AG08396 (cell line): ENCODE results near the gene TMEM11.
"Not testable (repeated sequence)": the region's sequence is repeated elsewhere in the genome, so short reads cannot be mapped to it uniquely, and the experiment has no call there.

ENCODE experiments used
- DNase-seq: peaks from one replicate; pipeline ENCODE4 v3.0.0; 2012; ENCODE audit warnings: low spot score, mixed read lengths

Gene TMEM11

GRCh38 chr17:21242026-21242697 is 28.2 kb upstream of the TMEM11 start:
- DNase-seq = no peak

GRCh38 chr17:21241564-21241963 is 27.6 kb upstream of the TMEM11 start:
- no peak for DNase-seq

DNA sequence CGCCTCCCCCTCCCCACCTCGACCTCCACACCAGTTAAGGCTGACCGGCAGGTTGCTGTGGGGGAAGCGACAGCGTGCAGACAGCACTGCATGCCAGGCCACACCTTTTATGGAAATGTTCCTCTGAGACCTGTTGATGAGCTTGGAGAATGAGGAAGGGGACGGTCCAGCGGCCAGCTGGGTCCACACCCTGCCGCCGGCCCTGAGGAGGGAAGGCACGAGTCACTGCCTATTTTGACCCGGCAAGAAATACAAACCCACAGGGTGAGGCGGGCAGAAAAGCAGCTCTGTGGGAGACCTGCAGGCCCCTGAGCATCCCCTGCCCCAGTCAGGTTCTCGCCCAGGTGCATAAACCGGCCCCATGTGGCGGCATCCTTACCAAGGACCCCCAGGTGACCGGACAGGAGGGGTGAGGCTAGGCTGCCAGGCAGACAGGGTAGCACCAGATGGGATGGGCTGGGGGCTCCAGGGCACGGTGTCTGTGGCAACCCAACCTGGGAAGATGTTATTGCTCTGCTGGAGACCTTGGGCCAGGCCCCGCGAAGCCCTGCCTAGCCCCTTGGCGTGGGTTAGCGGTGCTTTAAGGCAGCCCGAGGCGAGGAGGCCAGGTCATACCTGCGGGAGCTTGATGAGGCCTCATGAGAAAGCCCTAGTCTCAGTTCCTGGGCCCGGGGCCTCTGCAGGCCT is 26.6 kb upstream of the TMEM11 start:
- DNase-seq = no peak

DNA sequence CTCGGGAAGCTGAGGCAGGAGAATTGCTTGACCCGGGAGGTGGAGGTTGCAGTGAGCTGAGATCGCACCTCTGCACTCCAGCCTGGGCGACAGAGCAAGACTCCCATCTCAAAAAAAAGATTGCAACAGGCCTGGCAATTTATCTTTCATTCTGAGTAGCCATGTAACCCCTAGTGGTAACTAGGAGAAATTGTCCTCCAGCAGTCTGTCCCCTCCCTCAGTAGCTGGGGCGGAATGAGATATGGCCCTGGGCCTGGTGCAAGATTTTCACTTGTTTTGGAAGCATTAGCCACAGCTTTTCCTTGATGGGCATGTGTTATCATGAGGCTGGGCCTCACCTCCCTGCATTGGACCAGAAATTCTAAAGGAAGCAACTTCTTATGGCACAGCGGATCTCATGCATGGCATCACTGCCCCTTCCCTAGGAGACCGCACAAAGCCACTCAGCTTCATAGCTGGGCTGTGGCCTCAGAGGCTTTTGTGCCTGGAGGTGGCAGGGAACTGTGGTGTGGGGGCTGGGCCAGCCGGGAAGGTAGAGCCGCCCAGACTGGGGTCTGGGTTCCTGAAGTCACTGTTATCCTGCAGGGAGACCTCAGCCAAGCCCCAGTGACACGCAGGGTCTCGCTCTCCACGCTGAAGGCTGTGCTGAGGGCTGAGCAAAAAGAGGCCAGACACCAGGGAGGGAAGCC is 25.9 kb upstream of the TMEM11 start:
- peak; percentile 67 for DNase-seq

DNA sequence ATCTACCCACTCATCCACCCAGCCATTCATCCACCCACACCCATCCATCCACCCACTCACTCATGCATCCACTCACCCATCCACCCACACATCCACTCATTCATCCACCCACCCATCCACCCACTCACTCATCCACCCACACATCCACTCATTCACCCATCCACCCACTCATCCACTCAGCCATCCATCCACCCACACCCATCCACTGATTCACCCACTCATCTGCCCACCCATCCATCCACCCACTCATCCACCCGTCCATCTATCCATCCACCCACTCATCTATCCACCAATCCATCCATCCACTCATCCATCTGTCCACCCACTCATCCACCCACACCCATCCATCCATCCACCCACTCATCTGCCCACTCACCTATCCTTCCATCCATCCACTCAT is 22.0 kb upstream of the TMEM11 start:
- DNase-seq = no peak

DNA sequence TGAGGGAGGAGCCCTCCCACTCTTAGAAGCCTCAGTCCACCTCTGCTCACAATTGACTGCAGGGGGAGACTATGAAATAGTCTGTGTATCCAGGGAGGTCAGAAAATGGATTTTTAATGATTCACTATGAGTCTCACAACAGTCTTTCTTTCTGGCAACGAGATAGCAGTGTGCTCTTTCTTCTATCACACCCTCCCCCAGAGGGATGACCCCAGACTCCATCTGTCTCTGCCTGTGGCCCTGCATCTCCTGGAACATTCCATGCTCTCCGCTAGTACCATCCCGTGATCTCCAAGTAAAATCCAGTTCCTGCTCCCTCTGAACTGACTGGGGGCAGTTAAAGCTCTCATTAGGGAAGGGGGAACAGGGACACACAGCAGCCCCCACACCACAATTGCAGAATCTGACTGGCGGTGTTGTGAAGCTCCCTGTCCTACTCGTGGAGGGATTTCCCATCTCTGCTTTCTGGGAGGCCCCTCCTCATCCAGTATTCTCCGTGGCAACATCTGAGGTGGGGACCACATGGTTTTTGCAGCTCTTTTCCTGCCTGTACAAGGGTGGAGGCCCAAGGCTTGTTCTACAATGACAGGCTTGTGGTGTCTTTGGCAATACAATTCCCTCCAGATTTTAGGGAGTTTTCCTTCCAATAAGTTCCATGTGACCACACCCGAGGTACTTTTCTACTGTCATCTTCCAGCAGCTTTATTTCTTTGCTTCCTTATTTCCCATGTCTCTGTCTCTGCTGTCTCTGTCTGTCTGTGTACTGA is 19.8 kb upstream of the TMEM11 start:
- no peak for DNase-seq

- DNase-seq = no peak
These were observed 18.2 kb upstream of the TMEM11 start for GRCh38 chr17:21232033-21232749.

- no peak for DNase-seq
These were observed 17.6 kb upstream of the TMEM11 start for GRCh38 chr17:21231533-21231932.

DNA sequence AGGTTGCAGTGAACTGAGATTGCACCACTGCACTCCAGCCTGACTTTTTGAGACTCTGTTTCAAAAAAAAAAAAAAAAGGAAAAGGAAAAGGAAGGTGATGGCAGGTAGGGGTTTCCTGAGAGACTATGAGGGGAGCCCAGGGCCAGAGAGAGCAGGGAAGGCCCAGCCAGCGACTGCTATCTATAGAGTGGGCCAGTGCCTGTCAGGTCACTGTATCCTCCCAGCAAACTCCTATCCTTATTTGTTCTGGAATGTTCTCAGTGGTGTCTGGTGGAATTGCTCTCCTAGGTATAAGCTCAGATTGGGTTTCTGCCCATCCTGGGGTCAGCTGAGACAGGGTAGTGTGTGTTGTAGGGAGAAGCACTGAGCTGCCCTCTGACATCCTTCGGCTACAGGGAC is 14.9 kb upstream of the TMEM11 start:
- no peak for DNase-seq

DNA sequence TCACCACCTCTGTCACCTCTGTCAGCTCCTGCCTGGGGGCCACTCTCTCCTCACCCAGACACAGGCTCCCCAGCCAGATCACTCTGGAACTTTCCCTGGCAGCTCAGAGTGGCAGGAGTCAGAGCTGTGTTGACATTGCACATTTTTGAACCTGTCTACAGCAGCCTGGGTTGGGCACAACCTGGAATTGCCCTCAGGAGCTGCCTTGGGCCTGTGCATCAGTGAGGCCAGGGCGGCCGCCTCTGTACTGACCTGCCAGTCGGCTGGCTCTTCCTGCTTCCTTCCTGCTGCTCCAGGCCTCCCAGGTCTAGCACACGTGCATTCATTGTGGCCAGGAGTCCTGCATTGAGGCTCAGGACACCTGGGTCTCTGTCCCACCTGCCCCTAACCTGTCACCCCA is 14.2 kb upstream of the TMEM11 start:
- no peak for DNase-seq

DNA sequence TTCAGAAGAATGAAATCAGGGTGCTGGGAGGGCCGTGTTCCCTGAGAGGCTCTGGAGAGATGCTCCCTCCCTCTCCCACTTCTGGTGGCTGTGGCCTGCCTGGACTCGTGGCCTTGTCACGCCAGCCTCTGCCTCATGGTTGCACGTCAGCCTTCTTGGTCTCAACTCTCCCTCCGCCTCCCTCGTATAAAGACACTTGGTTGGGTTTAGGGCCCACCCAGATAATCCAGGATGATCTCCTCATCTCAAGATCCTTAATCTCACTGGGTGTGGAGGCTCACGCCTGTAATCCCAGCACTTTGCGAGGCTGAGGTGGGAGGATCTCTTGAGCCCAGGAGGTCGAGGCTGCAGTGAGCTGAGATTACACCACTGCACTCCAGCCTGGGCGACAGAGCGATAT is 13.3 kb upstream of the TMEM11 start:
- DNase-seq = not testable (repeated sequence)

GRCh38 chr17:21223086-21223485 is 9.1 kb upstream of the TMEM11 start:
- no peak for DNase-seq

GRCh38 chr17:21218831-21219380 is 4.9 kb upstream of the TMEM11 start:
- DNase-seq = no peak

GRCh38 chr17:21218101-21218500 is 4.1 kb upstream of the TMEM11 start:
- DNase-seq = no peak

DNA sequence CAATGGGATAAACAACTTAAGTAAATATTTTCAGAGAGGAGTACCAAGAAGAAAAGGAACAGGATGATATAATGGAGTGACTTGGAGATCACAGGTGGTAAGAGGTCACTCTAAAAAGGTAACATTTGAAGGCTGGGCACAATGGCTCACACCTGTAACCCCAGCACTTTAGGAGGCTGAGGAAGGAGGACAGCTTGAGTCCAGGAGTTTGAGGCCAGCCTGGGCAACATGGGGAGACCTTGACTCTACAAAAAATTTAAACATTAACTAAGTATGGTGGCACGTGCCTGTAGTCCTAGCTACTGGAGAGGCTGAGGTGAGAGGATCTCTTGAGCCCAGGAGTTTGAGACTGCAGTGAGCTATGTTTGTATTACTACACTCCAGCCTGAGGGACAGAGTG is 3.4 kb upstream of the TMEM11 start:
- DNase-seq = no peak

- DNase-seq = no peak
These were observed 2.0 kb upstream of the TMEM11 start for GRCh38 chr17:21215935-21216334.

- peak; percentile 42 for DNase-seq
These were observed 998 bp upstream of the TMEM11 start for GRCh38 chr17:21214777-21215541.

GRCh38 chr17:21213638-21214014 is 335 bp downstream of the TMEM11 start:
- DNase-seq = peak; percentile 64

DNA sequence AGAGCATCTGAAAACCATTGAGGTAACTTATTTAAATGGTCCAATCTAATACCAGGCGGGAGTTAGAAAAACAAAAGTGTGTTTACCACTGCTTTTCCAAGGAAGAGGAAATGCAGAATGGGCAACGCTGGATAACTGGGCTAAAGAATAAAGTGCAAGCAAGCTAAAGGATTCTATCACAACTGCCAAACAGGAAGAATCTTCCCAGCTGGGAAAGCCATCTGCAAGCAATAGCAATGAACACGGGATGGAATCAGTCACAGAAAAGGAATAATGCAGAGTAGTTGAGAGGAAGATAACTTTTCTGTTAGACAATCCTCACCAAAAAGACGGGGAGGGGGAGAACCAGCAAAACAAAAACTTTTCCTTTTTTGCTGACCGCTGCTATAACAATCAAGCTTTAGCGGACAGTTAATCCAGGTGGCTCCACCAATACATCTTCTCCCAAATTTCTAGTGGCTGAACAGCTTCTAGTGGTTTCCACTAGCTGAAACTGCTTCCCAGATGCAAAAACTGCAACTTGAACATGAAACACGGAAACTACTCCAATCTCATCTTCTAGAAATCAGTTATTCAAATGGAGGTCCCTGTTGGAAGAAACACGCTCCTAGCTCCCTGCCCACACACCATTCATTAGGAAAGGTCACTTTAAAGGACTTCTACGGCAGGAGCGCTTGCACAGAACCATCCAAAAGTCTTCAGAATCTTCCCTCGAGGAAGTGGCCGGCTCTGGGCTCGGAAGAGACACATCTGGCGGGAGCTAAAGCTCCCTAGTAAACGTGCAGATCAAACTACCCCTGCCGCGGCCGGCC is 929 bp downstream of the TMEM11 start:
- DNase-seq = no peak
